ENCODE results near the gene SDC4. TPM values are rescaled to one million over a fixed set of nuclear protein-coding genes. Genes with fewer than 3 reads are reported as not detected.

SDC4 gene
- total RNA-seq, 1 experiment from 2014 or later, result 100 TPM

GRCh38 chr20:45313943-45314342, 34.3 kb downstream of the SDC4 start:
- TF ChIP-seq EZH2phosphoT487 (IDR thresholded peaks at IDR 0.05; ENCODE audit: borderline replicate concordance) (no peak), JUND (IDR thresholded peaks at IDR 0.05) (no peak), ATF3 (IDR thresholded peaks at IDR 0.05) (no peak), CEBPB (IDR thresholded peaks at IDR 0.05; ENCODE audit: low read depth) (no peak), YY1 (IDR thresholded peaks at IDR 0.05; ENCODE audit: extremely low read depth, insufficient replicate concordance, low read depth, low read length) (no peak), ZBTB33 (IDR thresholded peaks at IDR 0.05; ENCODE audit: extremely low read depth, insufficient replicate concordance, low read length) (no peak), REST (IDR thresholded peaks at IDR 0.05; ENCODE audit: low read depth) (no peak), ZNF274 (IDR thresholded peaks at IDR 0.05; ENCODE audit: low read depth, low read length) (no peak), EGR1 (IDR thresholded peaks at IDR 0.05; ENCODE audit: low read depth) (no peak), EZH2 (IDR thresholded peaks at IDR 0.05) (no peak), POLR2A (IDR thresholded peaks at IDR 0.05; ENCODE audit: borderline replicate concordance, extremely low read depth, insufficient read depth, insufficient read length) (no peak), ZFX (IDR thresholded peaks at IDR 0.05) (no peak), TCF7L2 (IDR thresholded peaks at IDR 0.05; ENCODE audit: borderline replicate concordance, extremely low read depth, insufficient read depth, insufficient read length) (no peak), CBX3 (IDR thresholded peaks at IDR 0.05; ENCODE audit: low read depth) (no peak), MAX (IDR thresholded peaks at IDR 0.05) (no peak), ELF1 (IDR thresholded peaks at IDR 0.05; ENCODE audit: borderline replicate concordance, low read depth) (no peak), CTCF (IDR thresholded peaks at IDR 0.05 in 2 of 3, conservative IDR thresholded peaks at IDR 0.05 in 1 of 3; ENCODE audit: borderline replicate concordance in 1 of 3, insufficient read depth in 1 of 3, low read depth in 2 of 3, low read length in 2 of 3) (no peak), FOSL1 (IDR thresholded peaks at IDR 0.05; ENCODE audit: low read depth) (no peak)
- Histone ChIP-seq H3K4me2 (ENCODE audit: low read length) (no peak overlapping the region), H3K9me3 (ENCODE audit: control insufficient read depth in 1 of 2, insufficient read depth in 1 of 2, low read depth in 1 of 2, low read length in 2 of 2) (no peaks in the 10 kb centered on the region), H3K27me3 (ENCODE audit: insufficient read depth, low read length) (no peaks in the 10 kb centered on the region), H3K9me2 (ENCODE audit: insufficient read depth) (no peaks in the 10 kb centered on the region), H2AFZ (ENCODE audit: low read depth, low read length, poor library complexity, severe bottlenecking) (no peak overlapping the region), H3K4me3 (replicated peaks in 1 of 2; ENCODE audit: low read depth in 1 of 2, low read length in 2 of 2) (no peak overlapping the region), H3K27ac (ENCODE audit: low read depth, low read length) (no peak overlapping the region), H3K36me3 (ENCODE audit: control insufficient read depth in 1 of 2, insufficient read depth in 2 of 2, low read length in 2 of 2) (no peaks in the 10 kb centered on the region), H3K9ac (ENCODE audit: low read length) (no peak overlapping the region), H3K4me1 (ENCODE audit: control insufficient read depth in 1 of 2, insufficient read depth in 2 of 2, low read length in 2 of 2) (peaks cover 0 to 10% of the 10 kb centered on the region in 2 experiments; a peak in 2 of 4 replicates), H4K20me1 (ENCODE audit: insufficient read depth) (no peaks in the 10 kb centered on the region), H3K79me2 (ENCODE audit: insufficient read depth, low read length) (no peaks in the 10 kb centered on the region)
- ATAC-seq, result no peak
- no TSS peak for BruUV-seq (replicated peaks)
- RAD21 ChIA-PET (ENCODE audit: low non-redundant PET in 1 of 2, low total read pairs in 2 of 2, uncharacterized antibody in 2 of 2, unreplicated experiment in 2 of 2), result no interaction called here
- DNase-seq (ENCODE audit: low read depth, low spot score), result no peak
- CTCF ChIA-PET, result interaction anchor here (0.6 to 1.3 kb wide), 4 partner anchors 13 to 386 kb away, joined by 3 to 4 read pairs (median 3); no protein-coding TSS in a partner anchor
- POLR2A ChIA-PET, result no interaction called here
- intact Hi-C loops (cut with micrococcal nuclease), result loop anchor here (5.0 kb wide), 1 partner anchor 272 kb away; no protein-coding TSS in a partner anchor

Measured in HCT116 (cell line).